Pancreas (tissue), 10 donors: Measurements from ENCODE around the gene FAM25A. TPM values are rescaled to one million over a fixed set of nuclear protein-coding genes. Genes with fewer than 3 reads are reported as not detected.
A peak's percentile ranks its signal among the peaks of the same experiment; 100 is the strongest.
"Not testable (repeated sequence)": the region's sequence is repeated elsewhere in the genome, so short reads cannot be mapped to it uniquely, and the experiment has no call there.

Experiments used
- ATAC-seq, 4 donors: fragments of 200-7000 bp; cut with Tn5 transposase; one replicate each; pipeline versions ENCODE4 v1.8.0 to v1.9.1; 2020; ENCODE audit warnings: mild to moderate bottlenecking in 4 of 4, moderate library complexity in 4 of 4
- DNase-seq, 6 donors: peaks; one replicate each; pipeline ENCODE4 v3.0.0-alpha.2; 2020
- FAIRE-seq: peaks from 2 replicates; lab custom pipeline; 2012; peaks lifted over from hg19 to GRCh38; lab: Jason Lieb, UNC
- H3K27ac ChIP-seq, 4 donors: fragments of 200-600 bp; sonication (generic); 1 replicate in 3 of 4; 2 replicates in 1 of 4; pipeline versions ENCODE4 v1.5.0 to v1.8.0; 2020
- H3K27me3 ChIP-seq, 4 donors: fragments of 200-600 bp; one replicate each; pipeline ENCODE4 v1.8.0; 2021
- H3K36me3 ChIP-seq, 3 donors: fragments of 200-600 bp; sonication (generic) in 1 of 3; one replicate each; pipeline versions ENCODE4 v1.5.0 to v1.8.0; 2020 to 2021
- H3K4me1 ChIP-seq, 3 donors: fragments of 200-600 bp; one replicate each; pipeline ENCODE4 v1.8.0; 2021
- H3K4me3 ChIP-seq, 4 donors: fragments of 200-600 bp; sonication (generic) in 2 of 4; one replicate each; pipeline versions ENCODE4 v1.5.0 to v1.8.0; 2020 to 2021
- H3K9me3 ChIP-seq, 4 donors: fragments of 200-600 bp; one replicate each; pipeline ENCODE4 v1.8.0; 2021
- WGBS, 2 donors: extraction: QIAGEN DNeasy Blood & Tissue Kit; methylation state at CpG; one replicate each; pipeline ENCODE4 v1.1.7; 2013; 5-methylcytosine and 5-hydroxymethylcytosine counted together
- intact Hi-C, 3 donors: fragments of 100-400 bp; cut with DNase I; formaldehyde crosslinking; loops; one replicate each; pipeline versions ENCODE4 v1.11.1 to v1.14.2; 2022
- polyA plus RNA-seq, 2 donors: library from polyadenylated mRNA; stranded (reverse); fragments of 200-250 nt; gene quantifications; one replicate each; pipeline ENCODE4 v1.2.3, GENCODE V29; 2013
- total RNA-seq, 6 donors: library from RNA; stranded (reverse); fragmentation: NEBNext Ultra II Directional in 4 of 6; extraction: Animal tissue kit (Norgen Biotek cat#: 25700) in 4 of 6; gene quantifications; one replicate each; pipeline versions ENCODE4 v1.2.1 to v1.2.4, GENCODE V29; 2021 to 2023
- TF ChIP-seq, protein P1 (sequence below), 4 donors: fragments of 200-600 bp; sonication (generic) in 3 of 4; IDR thresholded peaks; one replicate each; pipeline versions ENCODE4 v1.5.0 to v1.8.0; 2021; ENCODE audit warnings: antibody characterized with exemption in 4 of 4
- donor health status: healthy with polysubstance abuse.
- donor health status: DM: no; HTN: no; CAD: no; lungs with moderate emphysema.
- donor health status: DM: no; HTN: no; CAD: no.
- donor health status: control.
- donor health status: control.
- donor health status: Bipolar disorder and iron deficiency.
- donor health status: DM: yes; HTN: yes; CAD: no.
- donor health status: DM: no; HTN: no; CAD: no.
- donor health status: DM: no; HTN: no; CAD: no.
- donor health status: DM: yes; HTN: yes; CAD: no.

The FAM25A gene
- total and polyA plus RNA-seq, 8 donors: 1.0 TPM; not detected in 7

DNA sequence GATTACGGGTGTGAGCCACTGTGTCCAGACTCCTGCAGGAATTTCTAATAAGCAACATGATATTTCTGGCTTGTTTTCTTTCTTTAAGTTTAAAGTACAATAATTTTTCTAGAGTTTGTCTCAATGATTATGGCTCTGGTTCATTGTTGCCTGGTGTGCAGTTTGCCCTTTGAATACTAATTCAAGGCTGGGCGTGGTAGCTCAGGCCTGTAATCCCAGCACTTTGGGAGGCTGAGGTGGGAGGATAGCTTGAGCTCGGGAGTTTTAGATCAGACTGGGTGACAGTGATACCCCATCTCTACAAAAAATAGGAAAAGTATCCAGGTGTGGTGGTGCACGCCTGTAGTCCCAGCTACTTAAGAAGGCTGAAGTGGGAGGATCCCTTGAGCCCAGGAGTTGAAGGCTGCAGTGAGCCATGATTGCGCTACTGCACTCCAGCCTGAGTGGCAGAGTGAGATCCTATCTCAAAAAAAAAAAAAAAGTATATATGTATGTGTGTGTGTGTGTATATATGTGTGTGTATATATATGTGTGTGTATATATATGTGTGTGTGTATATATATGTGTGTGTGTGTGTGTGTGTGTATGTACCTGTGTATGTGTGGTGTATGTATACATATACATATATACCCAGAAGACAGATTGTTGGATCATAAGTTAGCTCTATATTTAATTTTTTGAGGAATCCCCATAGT lies 43.6 kb upstream of the FAM25A start:
- intact Hi-C loops: no loop called here
- no peak for ATAC-seq

DNA sequence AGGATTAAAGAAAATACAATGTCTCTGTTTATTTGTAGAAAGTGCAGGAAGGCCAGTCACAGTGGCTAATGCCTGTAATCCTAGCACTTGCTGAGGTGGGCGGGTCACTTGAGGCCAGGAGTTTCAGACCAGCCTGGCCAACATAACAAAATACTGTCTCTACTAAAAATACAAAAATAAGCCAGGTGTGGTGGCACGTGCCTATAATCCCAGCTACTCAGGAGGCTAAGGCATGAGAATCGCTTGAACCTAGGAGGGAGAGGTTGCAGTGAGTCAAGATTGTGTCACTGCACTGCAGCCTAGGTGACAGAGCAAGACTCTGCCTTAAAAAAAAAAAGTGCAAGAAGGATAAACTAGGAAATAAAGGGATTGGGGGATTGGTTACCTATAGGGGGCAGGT lies 41.6 kb upstream of the FAM25A start:
- H3K36me3 ChIP-seq, H3K27me3 ChIP-seq, H3K27ac ChIP-seq, intact Hi-C loops, ATAC-seq, H3K4me3 ChIP-seq, H3K9me3 ChIP-seq, FAIRE-seq, DNase-seq, H3K4me1 ChIP-seq: not testable (repeated sequence)
- WGBS, 2 donors: 83 to 89% methylated on average over 3 of the region's 3 CpGs

More for the DNA sequence above, 43.6 kb upstream of the FAM25A start:
- FAIRE-seq: no peak
- Histone ChIP-seq H3K27ac (no peak overlapping the region), H3K4me3 (no peak overlapping the region), H3K9me3 (no peaks in the 10 kb centered on the region), H3K36me3 (no peaks in the 10 kb centered on the region), H3K4me1 (peaks cover 5 to 9% (median 7%) of the 10 kb centered on the region in 3 donors), H3K27me3 (no peaks in the 10 kb centered on the region)
- 97 to 98% methylated on average over 5 of the region's 5 CpGs for WGBS, 2 donors
- DNase-seq: no peak
- TF ChIP-seq, protein P1, sequence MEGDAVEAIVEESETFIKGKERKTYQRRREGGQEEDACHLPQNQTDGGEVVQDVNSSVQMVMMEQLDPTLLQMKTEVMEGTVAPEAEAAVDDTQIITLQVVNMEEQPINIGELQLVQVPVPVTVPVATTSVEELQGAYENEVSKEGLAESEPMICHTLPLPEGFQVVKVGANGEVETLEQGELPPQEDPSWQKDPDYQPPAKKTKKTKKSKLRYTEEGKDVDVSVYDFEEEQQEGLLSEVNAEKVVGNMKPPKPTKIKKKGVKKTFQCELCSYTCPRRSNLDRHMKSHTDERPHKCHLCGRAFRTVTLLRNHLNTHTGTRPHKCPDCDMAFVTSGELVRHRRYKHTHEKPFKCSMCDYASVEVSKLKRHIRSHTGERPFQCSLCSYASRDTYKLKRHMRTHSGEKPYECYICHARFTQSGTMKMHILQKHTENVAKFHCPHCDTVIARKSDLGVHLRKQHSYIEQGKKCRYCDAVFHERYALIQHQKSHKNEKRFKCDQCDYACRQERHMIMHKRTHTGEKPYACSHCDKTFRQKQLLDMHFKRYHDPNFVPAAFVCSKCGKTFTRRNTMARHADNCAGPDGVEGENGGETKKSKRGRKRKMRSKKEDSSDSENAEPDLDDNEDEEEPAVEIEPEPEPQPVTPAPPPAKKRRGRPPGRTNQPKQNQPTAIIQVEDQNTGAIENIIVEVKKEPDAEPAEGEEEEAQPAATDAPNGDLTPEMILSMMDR (IDR thresholded peaks at IDR 0.05): no peak

DNA sequence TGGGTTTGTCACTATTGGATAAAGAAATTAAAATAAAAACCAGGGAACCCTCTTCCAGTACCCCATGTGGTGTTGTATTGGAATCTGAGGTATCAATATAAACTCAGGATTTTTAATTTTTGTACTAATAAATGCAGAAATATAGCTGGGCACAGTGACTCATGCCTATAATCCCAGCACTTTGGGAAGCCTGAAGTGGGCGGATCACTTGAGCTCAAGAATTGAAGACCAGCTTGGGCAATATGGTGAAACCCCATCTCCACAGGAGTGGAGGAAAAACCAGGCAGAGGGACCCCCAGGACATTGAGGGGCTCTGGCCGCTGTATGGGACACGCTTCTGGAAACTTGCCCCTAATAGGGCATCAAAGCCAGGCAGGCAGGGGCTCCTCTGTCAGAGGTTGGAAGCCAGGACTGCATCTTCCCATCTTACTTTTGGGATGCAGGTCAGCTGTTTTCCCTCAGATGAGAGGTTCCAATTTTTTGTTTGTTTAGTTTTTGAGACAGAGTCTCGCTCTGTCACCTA lies 40.7 kb upstream of the FAM25A start:
- TF ChIP-seq, protein P1 (IDR thresholded peaks at IDR 0.05): no peak
- DNase-seq: no peak
- no peaks in the 10 kb centered on the region for H3K36me3 ChIP-seq
- H3K4me3 ChIP-seq: no peak overlapping the region
- 67 to 96% methylated on average over 4 of the region's 4 CpGs for WGBS, 2 donors
- no peak overlapping the region for H3K27ac ChIP-seq
- H3K9me3 ChIP-seq: no peaks in the 10 kb centered on the region
- no peak for FAIRE-seq
- no peaks in the 10 kb centered on the region for H3K27me3 ChIP-seq
- peaks cover 0 to 5% (median 0%) of the 10 kb centered on the region in 3 donors for H3K4me1 ChIP-seq
- intact Hi-C loops: no loop called here
- peak in 1 of 4 donors; percentile 24 for ATAC-seq

DNA sequence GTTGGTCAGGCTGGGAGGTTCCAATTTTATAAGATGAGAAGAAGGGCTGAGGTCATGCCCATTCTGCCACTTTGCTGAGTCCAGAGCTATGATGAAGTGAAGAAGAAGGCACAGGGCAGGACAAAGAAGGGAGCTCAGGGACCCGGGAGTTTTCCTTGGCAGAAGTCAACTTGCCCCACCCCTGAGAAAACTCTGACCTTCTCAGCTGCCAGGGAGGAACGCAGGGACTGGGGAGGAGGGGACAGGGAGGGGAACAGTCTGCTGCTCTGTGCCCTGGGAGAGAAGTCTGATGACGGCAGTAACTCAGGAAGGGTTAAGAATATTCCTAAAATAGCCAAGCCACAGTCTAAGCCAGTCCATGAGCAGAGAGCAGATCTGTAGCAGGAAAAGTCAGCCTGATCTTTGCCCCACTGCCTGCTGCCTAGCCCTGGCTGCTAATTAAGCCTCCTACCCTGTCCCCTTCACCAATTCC lies 40.1 kb upstream of the FAM25A start:
- H3K27ac ChIP-seq: no peak overlapping the region
- intact Hi-C loops: no loop called here
- no peaks in the 10 kb centered on the region for H3K36me3 ChIP-seq
- no peaks in the 10 kb centered on the region for H3K9me3 ChIP-seq
- H3K4me1 ChIP-seq: peaks cover 0 to 5% (median 0%) of the 10 kb centered on the region in 3 donors
- H3K4me3 ChIP-seq: no peak overlapping the region
- TF ChIP-seq, protein P1 (IDR thresholded peaks at IDR 0.05): no peak
- DNase-seq: peak in 2 of 6 donors; percentile 26 to 34
- WGBS, 2 donors: 12% methylated on average over 3 of the region's 3 CpGs
- H3K27me3 ChIP-seq: no peaks in the 10 kb centered on the region
- peak; percentile 61 to 84 (median 73) for ATAC-seq
- no peak for FAIRE-seq

DNA sequence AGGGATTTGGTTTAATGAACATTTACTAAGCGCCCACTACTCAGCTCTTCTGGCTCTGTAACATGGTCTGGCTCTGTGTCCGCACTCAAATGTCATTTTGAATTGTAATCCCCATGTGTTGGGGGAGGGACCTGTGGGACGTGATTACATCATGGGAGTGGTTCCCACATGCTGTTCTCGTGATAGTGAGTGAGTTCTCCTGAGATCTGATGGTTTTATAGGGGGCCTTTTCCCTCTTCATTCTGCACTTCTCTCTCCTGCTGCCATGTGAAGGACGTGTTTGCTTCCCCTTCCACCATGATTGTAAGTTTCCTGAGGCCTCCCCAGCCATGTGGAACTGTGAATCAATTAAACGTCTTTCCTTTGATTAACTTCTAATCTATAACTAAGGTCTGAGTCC lies 39.1 kb upstream of the FAM25A start:
- WGBS, 2 donors: 76 to 79% methylated on average over 6 of the region's 6 CpGs
- FAIRE-seq, H3K27me3 ChIP-seq, intact Hi-C loops, DNase-seq, H3K4me3 ChIP-seq, H3K9me3 ChIP-seq, H3K4me1 ChIP-seq, H3K36me3 ChIP-seq, H3K27ac ChIP-seq, ATAC-seq: not testable (repeated sequence)

DNA sequence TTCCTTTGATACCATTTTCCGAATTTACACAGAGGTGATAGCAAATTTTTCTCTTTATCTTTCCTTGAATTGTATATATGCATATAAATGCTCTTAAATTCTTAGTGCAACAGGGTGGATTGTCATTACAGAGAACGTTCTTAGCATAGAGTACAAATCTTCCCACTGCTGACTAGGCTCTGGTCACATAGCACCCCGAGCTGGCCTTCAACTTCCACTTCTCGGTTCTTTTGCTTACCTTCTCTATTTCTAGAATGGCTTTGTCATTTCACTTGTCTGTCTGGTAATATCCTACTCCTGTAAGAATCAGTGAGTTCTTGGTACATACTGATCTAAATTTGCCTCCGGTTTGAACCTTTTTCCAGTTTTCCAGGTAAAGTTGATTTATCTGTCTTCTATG lies 38.4 kb upstream of the FAM25A start:
- intact Hi-C loops: no loop called here
- Histone ChIP-seq H3K27ac (no peak overlapping the region), H3K9me3 (no peaks in the 10 kb centered on the region), H3K36me3 (no peaks in the 10 kb centered on the region), H3K4me1 (peaks cover 0 to 5% (median 0%) of the 10 kb centered on the region in 3 donors), H3K27me3 (no peaks in the 10 kb centered on the region), H3K4me3 (no peak overlapping the region)
- DNase-seq (no peak), FAIRE-seq (no peak), ATAC-seq (no peak)
- TF ChIP-seq, protein P1 (IDR thresholded peaks at IDR 0.05): no peak
- 90 to 91% methylated on average over 5 of the region's 5 CpGs for WGBS, 2 donors

DNA sequence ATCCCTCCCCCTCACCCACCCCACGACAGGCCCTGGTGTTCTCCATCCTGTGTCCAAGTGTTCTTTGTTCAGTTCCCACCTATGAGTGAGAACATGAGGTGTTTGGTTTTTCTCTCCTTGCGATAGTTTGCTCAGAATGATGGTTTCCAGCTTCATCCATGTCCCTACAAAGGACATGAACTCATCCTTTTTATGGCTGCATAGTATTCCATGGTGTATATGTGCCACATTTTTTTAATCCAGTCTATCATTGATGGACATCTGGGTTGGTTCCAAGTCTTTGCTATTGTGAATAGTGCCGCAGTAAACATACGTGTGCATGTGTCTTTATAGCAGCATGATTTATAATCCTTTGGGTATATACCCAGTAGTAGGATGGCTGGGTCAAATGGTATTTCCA lies 35.6 kb upstream of the FAM25A start:
- ATAC-seq, H3K4me1 ChIP-seq, H3K36me3 ChIP-seq, H3K27me3 ChIP-seq, H3K9me3 ChIP-seq, intact Hi-C loops, FAIRE-seq, H3K4me3 ChIP-seq, DNase-seq, H3K27ac ChIP-seq: not testable (repeated sequence)
- WGBS, 2 donors: 93 to 98% methylated on average over 4 of the region's 4 CpGs
